IPS-15b (cell line): Measurements from ENCODE around the gene NIT2.
A peak's percentile ranks its signal among the peaks of the same experiment; 100 is the strongest.

Experiments
- H3K27me3 ChIP-seq: one replicate; pipeline ENCODE4 v1.6.1; 2013; ENCODE audit warnings: low read length; ENCODE audit not compliant: control insufficient read depth, insufficient read depth
- H3K36me3 ChIP-seq: one replicate; pipeline ENCODE4 v1.6.1; 2013; ENCODE audit warnings: low read length; ENCODE audit not compliant: control insufficient read depth, insufficient read depth
- H3K4me1 ChIP-seq: one replicate; pipeline ENCODE4 v1.6.1; 2013; ENCODE audit warnings: mild to moderate bottlenecking, low read length; ENCODE audit not compliant: control insufficient read depth, insufficient read depth
- H3K4me3 ChIP-seq: one replicate; pipeline ENCODE4 v1.5.1; 2013; ENCODE audit warnings: low read depth, low read length
- H3K9ac ChIP-seq: one replicate; pipeline ENCODE4 v1.6.1; 2013; ENCODE audit warnings: low read depth, mild to moderate bottlenecking, low read length
- H3K9me3 ChIP-seq: one replicate; pipeline ENCODE4 v1.6.1; 2013; ENCODE audit warnings: mild to moderate bottlenecking, low read length; ENCODE audit not compliant: control insufficient read depth, insufficient read depth

The NIT2 gene

GRCh38 chr3:100400780-100401673, 66.5 kb downstream of the NIT2 start, which contains the start of the genes LNP1 and TOMM70:
TSS of gene LNP1 (plus strand) at chr3:100401539. CDS start at chr3:100429730, 28,191 bp downstream.
TSS of gene TOMM70 (minus strand) at chr3:100401089. CDS start at chr3:100400949, 140 bp downstream.
- Histone ChIP-seq H3K36me3 (no peaks in the 10 kb centered on the region), H3K4me3 (peak within 1 kb of the TSS; percentile 84), H3K4me1 (no peaks in the 10 kb centered on the region), H3K27me3 (no peaks in the 10 kb centered on the region), H3K9ac (peak within 1 kb of the TSS; percentile 88), H3K9me3 (no peaks in the 10 kb centered on the region)

- no peaks in the 10 kb centered on the region for H3K4me1 ChIP-seq
- no peaks in the 10 kb centered on the region for H3K27me3 ChIP-seq
- peak overlapping the region; percentile 88 for H3K9ac ChIP-seq
- H3K9me3 ChIP-seq: no peaks in the 10 kb centered on the region
- H3K4me3 ChIP-seq: peak overlapping the region; percentile 84
- no peaks in the 10 kb centered on the region for H3K36me3 ChIP-seq
Observed at GRCh38 chr3:100401674-100402041, 67.1 kb downstream of the NIT2 start.

GRCh38 chr3:100402256-100402655, 67.7 kb downstream of the NIT2 start:
- Histone ChIP-seq H3K4me3 (peak overlapping the region; percentile 84), H3K27me3 (no peaks in the 10 kb centered on the region), H3K36me3 (no peaks in the 10 kb centered on the region), H3K9ac (peak overlapping the region; percentile 88), H3K4me1 (no peaks in the 10 kb centered on the region), H3K9me3 (no peaks in the 10 kb centered on the region)

DNA sequence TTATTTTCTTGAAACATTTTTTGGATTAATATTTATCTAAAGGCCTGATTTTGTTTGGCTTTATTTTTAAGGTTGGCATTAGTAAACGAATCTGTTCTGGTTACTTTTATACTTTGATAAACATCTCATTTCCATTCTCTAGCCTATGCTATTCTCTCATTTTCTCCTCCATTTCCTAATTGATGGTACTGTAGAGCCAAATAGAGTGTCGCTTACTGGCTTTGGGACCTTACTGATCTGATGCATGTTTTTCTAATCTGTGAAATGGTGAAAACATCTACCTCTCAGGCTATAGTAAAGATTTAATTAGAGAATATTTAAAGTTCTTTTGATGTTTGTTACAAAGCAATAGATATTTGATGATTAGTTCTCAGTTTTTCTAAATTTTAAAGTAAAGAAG, 68.3 kb downstream of the NIT2 start:
- H3K9ac ChIP-seq: peak overlapping the region; percentile 62
- no peaks in the 10 kb centered on the region for H3K36me3 ChIP-seq
- H3K9me3 ChIP-seq: no peaks in the 10 kb centered on the region
- peaks cover 1% of the 10 kb centered on the region for H3K4me1 ChIP-seq
- peak overlapping the region; percentile 84 for H3K4me3 ChIP-seq
- H3K27me3 ChIP-seq: no peaks in the 10 kb centered on the region

DNA sequence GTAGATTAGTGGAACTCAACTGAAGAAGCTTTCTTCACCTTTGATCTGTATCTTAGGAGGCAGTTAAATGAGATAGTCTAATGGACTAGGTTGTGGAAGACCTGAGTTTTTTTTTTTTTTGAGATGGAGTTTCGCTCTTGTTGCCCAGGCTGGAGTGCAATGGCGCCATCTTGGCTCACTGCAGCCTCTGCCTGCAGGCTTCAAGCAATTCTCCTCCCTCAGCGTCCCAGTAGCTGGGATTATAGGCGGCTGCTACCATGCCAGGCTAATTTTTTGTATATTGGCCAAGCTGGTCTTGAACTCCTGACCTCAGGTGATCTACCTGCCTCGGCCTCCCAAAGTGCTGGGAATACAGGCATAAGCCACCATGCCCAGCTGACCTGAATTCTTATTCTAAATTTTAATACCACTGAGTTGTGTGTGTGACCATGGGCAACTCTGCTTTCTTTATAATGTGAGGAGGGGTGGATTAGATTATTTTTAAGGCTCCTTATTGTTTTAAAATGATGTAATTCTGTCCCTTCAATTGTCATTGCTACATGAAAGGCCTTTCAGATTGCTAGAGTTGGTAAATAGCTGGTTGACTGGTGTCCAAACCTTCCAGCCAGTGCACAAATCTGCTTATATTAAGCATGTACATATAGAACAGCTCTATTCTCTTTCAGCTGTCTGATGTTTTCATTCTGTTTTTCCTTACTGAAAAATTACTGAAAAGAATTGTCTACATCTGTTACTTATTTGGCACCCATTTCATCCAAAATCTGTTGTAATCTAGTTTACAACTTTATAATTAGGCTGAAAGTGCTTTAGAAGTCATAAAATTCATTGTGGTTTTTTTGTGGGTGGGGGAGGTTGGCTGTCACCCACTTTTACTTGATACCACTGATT, 69.0 kb downstream of the NIT2 start:
- Histone ChIP-seq H3K4me1 (peaks cover 3% of the 10 kb centered on the region), H3K4me3 (peak overlapping the region; percentile 84), H3K27me3 (no peaks in the 10 kb centered on the region), H3K9ac (peak overlapping the region; percentile 62), H3K36me3 (no peaks in the 10 kb centered on the region), H3K9me3 (no peaks in the 10 kb centered on the region)

DNA sequence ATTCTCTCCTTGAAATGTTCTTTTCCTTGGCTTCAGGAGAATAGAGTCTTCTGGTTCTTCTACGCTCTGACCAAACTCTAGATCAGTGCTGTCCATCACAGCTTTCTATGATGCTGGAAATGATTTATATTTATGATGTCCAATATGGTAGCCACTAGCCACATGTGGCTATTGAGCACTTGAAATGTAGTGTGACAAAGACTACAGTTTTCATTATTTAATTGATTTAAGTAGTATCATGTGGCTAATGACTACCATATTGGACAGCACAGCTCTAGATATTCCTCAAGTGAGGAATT, 69.6 kb downstream of the NIT2 start:
- Histone ChIP-seq H3K36me3 (no peaks in the 10 kb centered on the region), H3K4me1 (peaks cover 3% of the 10 kb centered on the region), H3K9me3 (no peaks in the 10 kb centered on the region), H3K4me3 (peak overlapping the region; percentile 84), H3K9ac (no peak overlapping the region), H3K27me3 (no peaks in the 10 kb centered on the region)

- H3K4me1 ChIP-seq: peaks cover 3% of the 10 kb centered on the region
- no peaks in the 10 kb centered on the region for H3K27me3 ChIP-seq
- no peaks in the 10 kb centered on the region for H3K36me3 ChIP-seq
- H3K9me3 ChIP-seq: no peaks in the 10 kb centered on the region
- H3K9ac ChIP-seq: no peak overlapping the region
- no peak overlapping the region for H3K4me3 ChIP-seq
Observed at GRCh38 chr3:100407164-100407563, 72.6 kb downstream of the NIT2 start.

- Histone ChIP-seq H3K36me3 (no peaks in the 10 kb centered on the region), H3K27me3 (no peaks in the 10 kb centered on the region), H3K4me3 (peak overlapping the region; percentile 6), H3K9me3 (no peaks in the 10 kb centered on the region), H3K4me1 (peaks cover 3% of the 10 kb centered on the region), H3K9ac (no peak overlapping the region)
Observed at GRCh38 chr3:100407977-100408532, 73.5 kb downstream of the NIT2 start.
